Aorta (tissue), 5 donors: ENCODE results near the gene ITPK1. TPM values are rescaled to one million over a fixed set of nuclear protein-coding genes. Genes with fewer than 3 reads are reported as not detected.

ENCODE experiments used
- ATAC-seq: fragments of 200-7000 bp; cut with Tn5 transposase; one replicate; pipeline ENCODE4 v1.9.1; 2022; ENCODE audit warnings: moderate library complexity; ENCODE audit not compliant: low FRiP score
- DNase-seq, 2 donors: peaks; one replicate each; pipeline ENCODE4 v3.0.0-alpha.2; 2020
- H3K27ac ChIP-seq, 2 donors: one replicate each; pipeline ENCODE4 v1.5.1; 2013; ENCODE audit warnings: low read length in 2 of 2, mild to moderate bottlenecking in 2 of 2, moderate library complexity in 2 of 2, control low read depth in 1 of 2, inconsistent platforms in 1 of 2, low read depth in 1 of 2
- H3K27me3 ChIP-seq, 2 donors: one replicate each; pipeline ENCODE4 v1.6.1; 2013; ENCODE audit warnings: control low read depth in 1 of 2, low read length in 1 of 2, mild to moderate bottlenecking in 1 of 2, moderate library complexity in 1 of 2; ENCODE audit not compliant: insufficient read depth in 2 of 2, control insufficient read depth in 1 of 2
- H3K36me3 ChIP-seq, 2 donors: one replicate each; pipeline ENCODE4 v1.6.1; 2013; ENCODE audit warnings: control low read depth in 1 of 2, low read length in 1 of 2, mild to moderate bottlenecking in 1 of 2; ENCODE audit not compliant: insufficient read depth in 2 of 2, control insufficient read depth in 1 of 2
- H3K4me1 ChIP-seq, 2 donors: one replicate each; pipeline ENCODE4 v1.6.1; 2013; ENCODE audit warnings: low read length in 2 of 2, control low read depth in 1 of 2, mild to moderate bottlenecking in 1 of 2, moderate library complexity in 1 of 2; ENCODE audit not compliant: insufficient read depth in 2 of 2, control insufficient read depth in 1 of 2
- H3K4me3 ChIP-seq, 2 donors: one replicate each; pipeline ENCODE4 v1.5.1; 2013; ENCODE audit warnings: low read length in 2 of 2, control low read depth in 1 of 2, mild to moderate bottlenecking in 1 of 2
- H3K9me3 ChIP-seq: one replicate; pipeline ENCODE4 v1.6.1; 2013; ENCODE audit warnings: mild to moderate bottlenecking, low read length; ENCODE audit not compliant: control insufficient read depth
- WGBS, 2 donors: extraction: QIAGEN DNeasy Blood & Tissue Kit; methylation state at CpG; one replicate each; pipeline ENCODE4 v1.1.7; 2013; 5-methylcytosine and 5-hydroxymethylcytosine counted together
- intact Hi-C, 2 donors: fragments of 100-400 bp; cut with DNase I; formaldehyde crosslinking; loops; one replicate each; pipeline versions ENCODE4 v1.14.2 to v1.15.0; 2022
- polyA plus RNA-seq, 2 donors: library from polyadenylated mRNA; stranded (reverse); fragments of 200-250 nt; gene quantifications; one replicate each; pipeline ENCODE4 v1.2.3, GENCODE V29; 2013
- total RNA-seq, 2 donors: library from RNA; stranded (reverse); fragmentation: NEBNext Ultra II Directional; extraction: Animal tissue kit (Norgen Biotek cat#: 25700); gene quantifications; one replicate each; pipeline ENCODE4 v1.2.1, GENCODE V29; 2021
- donor health status: healthy with polysubstance abuse.
- donor health status: Bipolar disorder and iron deficiency.
- donor health status: DM: no; HTN: no; CAD: no.
- donor health status: DM: no; HTN: no; CAD: no.
- donor health status: DM: yes; HTN: yes; CAD: no.

The ITPK1 gene
- total and polyA plus RNA-seq, 4 donors: 39.7 to 69.5 (median 54.2) TPM

DNA sequence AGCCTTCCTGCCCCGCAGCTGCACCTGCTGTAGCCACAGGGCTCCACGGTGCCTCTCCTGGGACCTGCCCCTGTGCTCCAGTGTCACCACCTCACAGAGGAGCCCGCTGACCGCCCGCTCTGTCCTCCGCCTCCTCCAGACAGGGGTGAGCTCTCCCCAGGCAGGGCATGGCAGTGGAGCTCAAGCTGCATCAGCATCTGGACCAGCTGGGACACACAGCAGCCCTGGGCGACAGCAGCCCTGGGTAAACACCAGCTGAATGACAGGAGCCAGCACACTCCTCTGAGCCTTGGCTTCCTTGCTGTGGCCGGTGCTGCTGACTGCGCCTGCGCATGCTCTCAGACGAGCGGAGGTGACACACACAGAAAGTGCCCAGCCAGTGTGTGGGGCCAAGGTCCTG lies 170.7 kb downstream of the ITPK1 start:
- DNase-seq (no peak), ATAC-seq (no peak)
- no peaks in the 10 kb centered on the region for H3K4me1 ChIP-seq
- no peaks in the 10 kb centered on the region for H3K9me3 ChIP-seq
- no peaks in the 10 kb centered on the region for H3K27me3 ChIP-seq
- peaks cover 0 to 2% of the 10 kb centered on the region in 2 donors for H3K36me3 ChIP-seq
- 91 to 95% methylated on average over 12 of the region's 12 CpGs for WGBS, 2 donors
- no peak overlapping the region for H3K27ac ChIP-seq
- intact Hi-C loops: no loop called here
- no peak overlapping the region for H3K4me3 ChIP-seq

DNA sequence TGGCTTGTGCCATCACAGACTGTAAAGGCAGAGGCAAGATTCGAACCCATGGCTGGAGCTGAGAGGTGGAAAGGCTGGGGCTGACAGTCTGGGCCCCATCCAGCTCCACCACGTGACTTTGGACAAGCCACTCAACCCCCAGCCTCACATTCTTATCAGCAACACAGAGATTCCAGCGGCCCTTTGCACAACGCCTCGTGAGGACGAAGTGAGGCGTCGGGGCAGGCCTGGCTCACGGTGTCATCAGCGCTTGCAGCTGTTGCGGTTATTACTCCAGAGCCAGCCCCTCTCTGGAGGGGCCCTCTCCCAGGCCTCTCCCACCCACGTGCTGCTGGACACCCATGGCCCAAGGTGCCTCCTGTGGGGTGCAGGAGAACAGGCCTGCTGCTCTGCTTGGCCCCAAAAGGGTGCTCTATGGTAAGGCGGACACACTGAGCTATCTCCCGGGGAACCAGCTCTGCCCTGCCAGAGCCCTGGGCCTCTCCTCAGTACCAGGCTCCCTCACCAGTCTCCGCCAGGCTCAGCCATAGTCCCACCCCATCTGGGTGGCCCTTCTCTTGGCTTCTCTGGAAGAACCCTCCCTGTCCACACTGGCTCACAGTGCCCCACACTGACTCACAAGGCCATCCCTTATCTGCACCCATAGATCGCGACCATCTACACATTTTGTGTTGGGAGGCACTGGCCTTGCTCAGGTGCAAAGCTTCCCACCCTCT lies 171.7 kb downstream of the ITPK1 start:
- no peaks in the 10 kb centered on the region for H3K27me3 ChIP-seq
- H3K9me3 ChIP-seq: no peaks in the 10 kb centered on the region
- intact Hi-C loops: no loop called here
- 86 to 90% methylated on average over 17 of the region's 17 CpGs for WGBS, 2 donors
- DNase-seq: no peak
- no peak for ATAC-seq
- no peak overlapping the region for H3K27ac ChIP-seq
- peaks cover 0 to 2% of the 10 kb centered on the region in 2 donors for H3K36me3 ChIP-seq
- no peak overlapping the region for H3K4me3 ChIP-seq
- H3K4me1 ChIP-seq: no peaks in the 10 kb centered on the region

DNA sequence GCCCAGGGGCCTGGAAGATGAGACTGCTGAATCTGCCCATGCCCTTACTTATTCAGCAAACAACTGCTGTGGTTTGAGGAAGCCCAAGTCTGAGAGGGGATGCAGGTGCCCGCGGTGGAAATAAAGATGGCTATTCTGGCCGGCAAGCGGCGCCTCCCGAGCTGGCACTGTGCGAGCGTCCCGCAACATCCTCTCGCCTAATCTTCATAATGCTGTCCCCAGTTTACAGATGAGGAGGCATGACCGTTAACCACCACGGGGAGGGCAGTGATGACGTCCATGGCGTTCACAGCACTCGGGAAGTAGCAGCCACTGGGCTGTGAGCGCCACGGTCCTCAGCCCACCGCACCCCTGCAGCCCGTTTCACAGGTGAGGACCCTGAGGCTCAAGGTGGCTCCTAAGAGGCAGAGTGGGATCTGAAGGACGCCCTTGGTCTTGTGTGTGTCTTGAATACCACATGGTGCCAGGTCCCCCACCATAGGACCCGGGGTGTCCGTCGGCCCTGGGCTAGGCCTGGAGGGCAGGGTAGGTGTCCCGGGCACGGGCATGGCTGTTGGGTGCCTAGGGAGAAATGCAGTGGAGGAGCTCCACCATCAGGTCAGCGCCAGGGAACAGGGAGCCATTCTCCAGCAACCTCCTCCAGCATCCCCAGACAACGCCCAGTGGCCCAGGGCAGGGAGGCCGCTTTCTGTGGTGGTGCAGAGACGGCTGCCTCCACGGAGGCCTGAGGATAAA lies 172.6 kb downstream of the ITPK1 start:
- H3K36me3 ChIP-seq: peaks cover 0 to 2% of the 10 kb centered on the region in 2 donors

DNA sequence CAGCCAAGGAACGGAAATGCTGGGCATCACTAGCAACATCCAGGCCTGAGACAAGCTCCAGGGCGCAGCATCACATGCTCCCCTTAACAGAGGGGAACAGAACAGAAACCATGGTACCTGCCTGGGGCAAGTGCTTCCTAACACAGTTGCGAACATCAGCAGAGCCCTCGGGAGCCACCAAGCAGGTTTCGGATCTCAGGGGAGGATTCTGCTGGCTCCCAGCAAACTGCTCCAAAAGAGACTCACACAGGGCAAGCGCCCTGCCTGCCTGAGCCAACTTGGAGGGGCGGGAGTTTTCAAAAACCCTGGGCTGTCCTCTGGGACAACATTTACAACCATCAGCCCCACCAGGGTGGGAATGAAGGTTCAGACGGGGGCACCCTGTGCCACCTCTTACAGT lies 173.1 kb downstream of the ITPK1 start:
- DNase-seq (no peak), ATAC-seq (no peak)
- Histone ChIP-seq H3K4me1 (no peaks in the 10 kb centered on the region), H3K9me3 (no peaks in the 10 kb centered on the region), H3K36me3 (peaks cover 0 to 2% of the 10 kb centered on the region in 2 donors), H3K27me3 (no peaks in the 10 kb centered on the region), H3K27ac (no peak overlapping the region), H3K4me3 (no peak overlapping the region)
- WGBS, 2 donors: 91 to 93% methylated on average over 8 of the region's 8 CpGs
- intact Hi-C loops: no loop called here

More for the DNA sequence above, 172.6 kb downstream of the ITPK1 start:
- no peak for DNase-seq
- WGBS, 2 donors: 94% methylated on average over 28 to 30 of the region's 30 CpGs
- no peak overlapping the region for H3K4me3 ChIP-seq
- no peaks in the 10 kb centered on the region for H3K9me3 ChIP-seq
- no peaks in the 10 kb centered on the region for H3K27me3 ChIP-seq
- no peak for ATAC-seq
- H3K27ac ChIP-seq: no peak overlapping the region
- intact Hi-C loops: no loop called here
- no peaks in the 10 kb centered on the region for H3K4me1 ChIP-seq

DNA sequence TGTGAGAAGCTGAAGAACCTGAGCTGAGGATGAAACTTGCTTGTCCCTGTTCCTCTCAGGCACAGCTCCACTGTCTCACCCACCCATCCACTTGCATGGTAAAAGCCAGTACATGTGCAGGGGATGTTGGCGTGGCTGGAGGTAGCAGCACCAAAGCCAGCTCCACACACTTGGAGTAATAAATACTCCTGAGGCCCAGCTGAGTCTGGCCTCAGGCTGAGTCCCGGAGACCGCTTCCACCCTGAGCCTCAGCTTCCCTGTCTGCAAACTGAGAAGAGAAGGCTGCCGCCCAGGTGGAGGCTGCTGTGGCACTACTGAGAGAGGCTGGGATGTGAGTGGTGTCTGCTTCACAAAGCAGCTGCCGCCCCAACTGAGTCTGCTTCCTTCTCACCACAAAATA lies 173.6 kb downstream of the ITPK1 start:
- Histone ChIP-seq H3K36me3 (peaks cover 0 to 2% of the 10 kb centered on the region in 2 donors), H3K9me3 (no peaks in the 10 kb centered on the region), H3K4me1 (no peaks in the 10 kb centered on the region), H3K27ac (no peak overlapping the region), H3K27me3 (no peaks in the 10 kb centered on the region), H3K4me3 (no peak overlapping the region)
- no peak for DNase-seq
- intact Hi-C loops: no loop called here
- no peak for ATAC-seq
- WGBS, 2 donors: 93 to 95% methylated on average over 5 of the region's 5 CpGs

DNA sequence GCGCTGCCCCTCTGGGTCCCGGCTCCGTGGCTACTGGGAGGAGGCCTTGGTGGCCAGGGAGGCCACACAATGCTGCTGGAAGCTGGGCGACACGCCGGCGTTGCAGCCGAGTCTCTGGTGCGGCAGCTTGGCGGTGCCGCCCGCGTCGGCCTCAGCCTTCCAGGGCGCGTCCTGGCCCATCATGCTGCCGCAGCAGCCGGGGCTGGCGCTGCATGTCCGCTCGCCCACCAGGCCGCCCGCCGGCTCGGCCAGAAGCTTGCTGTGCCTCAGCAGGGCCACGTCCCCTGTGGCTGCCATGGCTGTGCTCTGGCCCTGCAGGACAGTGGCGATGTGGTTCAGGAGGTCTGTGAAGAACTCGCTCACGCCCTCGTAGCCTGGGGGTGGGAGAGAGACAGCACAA lies 174.2 kb downstream of the ITPK1 start:
- Histone ChIP-seq H3K9me3 (no peaks in the 10 kb centered on the region), H3K36me3 (peaks cover 0 to 2% of the 10 kb centered on the region in 2 donors), H3K27me3 (no peaks in the 10 kb centered on the region), H3K4me3 (no peak overlapping the region), H3K4me1 (no peaks in the 10 kb centered on the region), H3K27ac (no peak overlapping the region)
- DNase-seq (no peak), ATAC-seq (no peak)
- intact Hi-C loops: no loop called here
- 96 to 97% methylated on average over 30 of the region's 30 CpGs for WGBS, 2 donors

DNA sequence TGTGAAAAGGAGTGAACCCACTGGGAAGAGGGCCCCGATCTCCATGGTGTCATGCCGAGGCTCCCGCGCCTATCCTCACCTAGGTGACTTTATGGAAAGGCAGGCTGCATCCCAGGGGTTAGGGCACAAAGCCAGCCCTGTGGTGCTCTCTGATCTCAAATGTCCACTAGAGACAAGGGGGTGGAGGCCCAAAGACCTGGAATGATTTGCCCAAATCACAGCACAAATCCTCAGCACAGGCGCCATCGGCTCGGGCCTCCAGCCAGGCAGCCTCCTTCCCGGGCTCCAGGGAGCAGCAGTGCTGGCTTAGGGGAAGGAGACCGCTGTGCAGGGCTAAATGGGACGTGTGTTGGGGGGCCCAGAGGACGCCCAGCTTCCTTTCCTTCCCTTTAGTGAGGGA lies 175.2 kb downstream of the ITPK1 start:
- no peaks in the 10 kb centered on the region for H3K27me3 ChIP-seq
- no peak overlapping the region for H3K4me3 ChIP-seq
- ATAC-seq (no peak), DNase-seq (no peak)
- 87 to 88% methylated on average over 11 of the region's 11 CpGs for WGBS, 2 donors
- H3K9me3 ChIP-seq: no peaks in the 10 kb centered on the region
- intact Hi-C loops: no loop called here
- H3K27ac ChIP-seq: no peak overlapping the region
- peaks cover 0 to 4% of the 10 kb centered on the region in 2 donors for H3K36me3 ChIP-seq
- H3K4me1 ChIP-seq: no peaks in the 10 kb centered on the region

DNA sequence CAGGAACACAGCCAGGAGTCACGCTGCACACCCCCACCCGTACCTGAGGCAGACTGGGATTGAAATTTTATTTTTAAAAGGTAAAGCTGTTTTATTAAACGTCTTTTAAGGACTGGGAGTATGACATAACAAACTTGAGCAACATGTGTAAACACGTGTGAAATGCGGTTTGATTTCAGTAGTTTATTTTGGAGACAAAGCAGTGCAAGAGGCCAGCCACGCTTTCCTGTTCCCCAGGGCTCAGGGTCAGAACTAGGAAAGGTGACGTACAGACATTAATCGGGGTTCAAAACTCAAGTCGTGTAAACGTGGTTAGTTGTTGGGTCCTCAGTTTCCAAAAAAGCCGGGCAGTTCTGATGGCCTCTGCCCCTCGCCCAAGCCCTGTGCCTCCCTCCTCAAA lies 176.0 kb downstream of the ITPK1 start:
- Histone ChIP-seq H3K9me3 (no peaks in the 10 kb centered on the region), H3K4me3 (no peak overlapping the region), H3K4me1 (no peaks in the 10 kb centered on the region), H3K36me3 (peaks cover 0 to 4% of the 10 kb centered on the region in 2 donors), H3K27me3 (no peaks in the 10 kb centered on the region), H3K27ac (no peak overlapping the region)
- no peak for DNase-seq
- intact Hi-C loops: no loop called here
- ATAC-seq: no peak
- 75 to 80% methylated on average over 12 of the region's 12 CpGs for WGBS, 2 donors
